AG04449 (cell line): Measurements from ENCODE around the gene AS3MT.

Experiments used
- CTCF ChIA-PET: fragments of 350-600 bp; formaldehyde crosslinking; extraction: SDS; loops from one replicate; lab custom pipeline; 2021; ENCODE audit warnings: antibody characterized with exemption; lab: Yijun Ruan, JAX
- POLR2A ChIA-PET: fragments of 400-600, 350-600 bp; formaldehyde crosslinking; extraction: SDS; loops from one replicate; lab custom pipeline; 2020; ENCODE audit warnings: antibody characterized with exemption, inconsistent platforms; lab: Yijun Ruan, JAX
- DNase-seq: peaks from one replicate; pipeline ENCODE4 v3.0.0-alpha.2; 2010; ENCODE audit warnings: low read depth, low spot score
- H3K4me3 ChIP-seq: 2 replicates; pipeline ENCODE4 v1.5.1; 2011; ENCODE audit warnings: low read depth, mild to moderate bottlenecking, control low read depth, low read length
- TF ChIP-seq, protein P1 (sequence below): IDR thresholded peaks from one replicate; pipeline ENCODE4 v1.5.1; 2011; ENCODE audit warnings: mild to moderate bottlenecking, moderate library complexity, low read length, control low read depth, inconsistent platforms; ENCODE audit not compliant: insufficient read depth; ENCODE audit errors: missing control alignments

Gene AS3MT

DNA sequence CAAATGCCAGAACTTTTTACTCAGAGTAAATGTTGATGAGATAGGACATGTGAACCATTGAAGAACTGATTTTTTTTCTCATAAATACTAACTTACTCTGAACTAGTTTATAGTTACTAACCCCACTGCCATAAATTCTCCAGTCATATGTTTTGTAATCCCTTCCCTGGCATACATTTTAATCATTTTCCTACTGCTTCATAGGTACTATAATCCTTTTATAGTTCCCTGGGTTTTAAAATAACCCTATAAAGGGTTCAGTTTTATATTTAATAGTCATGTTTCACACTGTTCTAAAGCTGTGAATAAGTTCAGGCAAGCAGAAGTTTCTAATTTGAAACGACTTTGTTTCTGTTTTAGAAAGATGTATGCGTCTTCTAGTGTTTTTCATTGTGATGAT lies 77.7 kb downstream of the AS3MT start:
- no peak for DNase-seq
- TF ChIP-seq, protein P1, sequence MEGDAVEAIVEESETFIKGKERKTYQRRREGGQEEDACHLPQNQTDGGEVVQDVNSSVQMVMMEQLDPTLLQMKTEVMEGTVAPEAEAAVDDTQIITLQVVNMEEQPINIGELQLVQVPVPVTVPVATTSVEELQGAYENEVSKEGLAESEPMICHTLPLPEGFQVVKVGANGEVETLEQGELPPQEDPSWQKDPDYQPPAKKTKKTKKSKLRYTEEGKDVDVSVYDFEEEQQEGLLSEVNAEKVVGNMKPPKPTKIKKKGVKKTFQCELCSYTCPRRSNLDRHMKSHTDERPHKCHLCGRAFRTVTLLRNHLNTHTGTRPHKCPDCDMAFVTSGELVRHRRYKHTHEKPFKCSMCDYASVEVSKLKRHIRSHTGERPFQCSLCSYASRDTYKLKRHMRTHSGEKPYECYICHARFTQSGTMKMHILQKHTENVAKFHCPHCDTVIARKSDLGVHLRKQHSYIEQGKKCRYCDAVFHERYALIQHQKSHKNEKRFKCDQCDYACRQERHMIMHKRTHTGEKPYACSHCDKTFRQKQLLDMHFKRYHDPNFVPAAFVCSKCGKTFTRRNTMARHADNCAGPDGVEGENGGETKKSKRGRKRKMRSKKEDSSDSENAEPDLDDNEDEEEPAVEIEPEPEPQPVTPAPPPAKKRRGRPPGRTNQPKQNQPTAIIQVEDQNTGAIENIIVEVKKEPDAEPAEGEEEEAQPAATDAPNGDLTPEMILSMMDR = no peak
- H3K4me3 ChIP-seq = no peak overlapping the region
- POLR2A ChIA-PET = interaction anchor here (0.6 kb wide), 1 partner anchor 10 kb away, joined by 4 read pairs; no protein-coding TSS in a partner anchor
- CTCF ChIA-PET = interaction anchor here (1.3 kb wide), 1 partner anchor 12 kb away, joined by 4 read pairs; no protein-coding TSS in a partner anchor

DNA sequence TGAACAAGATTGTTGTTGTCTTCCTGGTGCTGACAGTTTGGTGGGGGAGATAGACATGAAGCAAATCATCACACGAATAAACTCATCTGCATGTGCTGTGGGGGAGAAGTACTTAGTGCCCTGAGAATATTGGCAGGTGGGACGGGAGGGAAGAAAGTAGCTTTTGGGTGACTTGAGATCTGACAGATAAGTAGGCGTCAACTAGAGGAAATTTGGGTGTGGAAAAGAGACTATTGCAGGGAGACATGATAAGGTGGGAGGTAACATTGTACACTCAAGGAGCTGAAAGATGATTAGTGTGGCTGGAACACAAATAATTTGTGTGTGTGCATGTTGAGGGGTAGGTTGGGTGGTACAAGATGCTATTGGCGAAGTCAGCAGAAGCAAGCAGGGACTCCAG lies 78.9 kb downstream of the AS3MT start:
- DNase-seq = no peak
- TF ChIP-seq, protein P1 = no peak
- CTCF ChIA-PET = interaction anchor here (1.3 kb wide), 1 partner anchor 31 kb away, joined by 3 read pairs; no protein-coding TSS in a partner anchor
- no peak overlapping the region for H3K4me3 ChIP-seq
- POLR2A ChIA-PET = no interaction called here

DNA sequence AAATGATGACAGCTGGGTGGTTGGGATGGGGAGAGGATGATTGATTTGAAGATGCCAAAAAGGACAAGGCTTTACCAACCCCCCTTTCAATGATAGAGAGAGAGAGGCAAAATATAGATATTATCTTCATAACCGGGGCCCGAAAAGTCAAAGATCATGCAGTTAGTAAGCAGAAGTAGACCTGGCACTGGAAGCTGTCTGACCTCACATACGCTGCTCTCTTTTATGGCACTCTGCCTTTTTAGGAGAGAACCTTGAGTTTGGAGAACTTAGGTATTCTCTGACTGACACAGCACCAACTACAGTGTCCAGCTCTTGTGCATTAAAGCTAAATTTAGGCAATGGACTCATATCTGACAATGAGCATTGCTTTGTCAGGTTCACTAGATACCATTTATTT lies 79.5 kb downstream of the AS3MT start:
- CTCF ChIA-PET = interaction anchor here (1.3 kb wide), 1 partner anchor 32 kb away, joined by 3 read pairs; no protein-coding TSS in a partner anchor
- no peak for DNase-seq
- POLR2A ChIA-PET = no interaction called here
- TF ChIP-seq, protein P1 = no peak
- no peak overlapping the region for H3K4me3 ChIP-seq

DNA sequence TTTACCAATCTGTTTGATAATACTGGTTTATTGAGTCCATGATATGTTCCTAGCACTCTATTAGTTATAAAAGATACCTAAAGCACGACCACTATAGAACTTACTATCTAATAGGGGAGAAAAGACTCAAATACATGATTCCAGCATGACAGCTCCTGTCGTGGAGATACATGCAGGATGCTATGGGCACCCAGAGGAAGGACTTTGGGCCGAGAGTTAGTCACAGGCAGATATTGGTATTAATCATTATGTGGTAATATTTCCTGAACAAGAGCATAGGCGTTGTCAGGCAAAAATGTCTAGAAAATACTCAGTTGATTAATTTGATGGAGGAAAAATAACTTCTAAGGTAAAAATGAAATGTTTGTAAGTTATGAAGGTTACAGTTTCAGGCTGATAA lies 80.6 kb downstream of the AS3MT start:
- ChIA-PET POLR2A (no interaction called here), CTCF (no interaction called here)
- DNase-seq = no peak
- H3K4me3 ChIP-seq = no peak overlapping the region
- TF ChIP-seq, protein P1 = no peak

DNA sequence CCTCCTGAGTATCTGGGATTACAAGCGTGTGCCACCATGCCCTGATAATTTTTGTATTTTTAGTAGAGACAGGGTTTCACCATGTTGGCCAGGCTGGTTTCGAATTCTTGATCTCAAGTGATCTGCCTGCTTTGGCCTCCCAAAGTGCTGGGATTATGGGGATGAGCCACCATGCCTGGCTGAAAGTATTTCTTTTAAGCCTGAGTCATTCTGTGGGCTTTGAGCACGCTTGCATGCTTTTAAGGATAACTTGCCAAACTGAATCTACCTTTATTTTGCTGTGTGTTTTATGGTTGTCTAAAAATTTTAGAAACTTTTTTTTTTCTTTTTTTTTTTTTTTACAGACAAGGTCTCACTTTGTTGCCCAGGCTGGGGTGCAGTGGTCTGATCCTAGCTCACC lies 82.0 kb downstream of the AS3MT start:
- TF ChIP-seq, protein P1 = no peak
- ChIA-PET POLR2A (no interaction called here), CTCF (interaction anchor here (0.9 kb wide), 1 partner anchor 99 kb away, joined by 3 read pairs; no protein-coding TSS in a partner anchor)
- DNase-seq = no peak
- no peak overlapping the region for H3K4me3 ChIP-seq
